D721Med (cell line): ENCODE data around the gene SLAMF7.
"Not testable (repeated sequence)": the region's sequence is repeated elsewhere in the genome, so short reads cannot be mapped to it uniquely, and the experiment has no call there.

Source experiments
- DNase-seq: peaks from one replicate; pipeline ENCODE4 v3.0.0; 2011; ENCODE audit warnings: low spot score; ENCODE audit not compliant: insufficient read length
- FAIRE-seq: peaks from 2 replicates; lab custom pipeline; 2011; peaks lifted over from hg19 to GRCh38; lab: Jason Lieb, UNC
- CTCF ChIP-seq: IDR thresholded peaks from 2 replicates; pipeline ENCODE4 v1.5.1; 2012; ENCODE audit warnings: mild to moderate bottlenecking, control low read depth; ENCODE audit not compliant: insufficient read depth; ENCODE audit errors: missing control alignments

SLAMF7 gene

GRCh38 chr1:160722726-160723125 lies 16.3 kb upstream of the SLAMF7 start:
- TF ChIP-seq CTCF, result no peak
- FAIRE-seq, result no peak
- DNase-seq, result no peak

GRCh38 chr1:160723332-160723731 lies 15.7 kb upstream of the SLAMF7 start:
- DNase-seq, result no peak
- no peak for TF ChIP-seq CTCF
- FAIRE-seq, result no peak

GRCh38 chr1:160724465-160725242 lies 14.4 kb upstream of the SLAMF7 start:
- DNase-seq (no peak), FAIRE-seq (no peak)
- no peak for TF ChIP-seq CTCF

GRCh38 chr1:160726114-160726497 lies 12.9 kb upstream of the SLAMF7 start:
- DNase-seq (no peak), FAIRE-seq (no peak)

GRCh38 chr1:160726498-160727315 lies 12.3 kb upstream of the SLAMF7 start:
- TF ChIP-seq CTCF, result peak; percentile 84
- DNase-seq (peak; percentile 27), FAIRE-seq (no peak)

More at GRCh38 chr1:160726114-160726497, 12.9 kb upstream of the SLAMF7 start:
- no peak for TF ChIP-seq CTCF

GRCh38 chr1:160727316-160727640 lies 11.8 kb upstream of the SLAMF7 start:
- DNase-seq, result no peak
- TF ChIP-seq CTCF, result no peak
- no peak for FAIRE-seq

- not testable (repeated sequence) for FAIRE-seq, DNase-seq
Observed at GRCh38 chr1:160731564-160731963, 7.5 kb upstream of the SLAMF7 start.
